PFSK-1 (cell line): ENCODE results near the gene NAPA.

Experiments used
- TAF1 ChIP-seq: IDR thresholded peaks from 2 replicates; pipeline ENCODE4 v1.6.1; 2012; ENCODE audit warnings: low read length, control low read depth, borderline replicate concordance; ENCODE audit not compliant: insufficient read depth
- TF ChIP-seq, protein P1 (sequence below), 2 experiments: IDR thresholded peaks; 2 replicates each; pipeline versions ENCODE4 v1.6.1 to v1.8.0; 2011 to 2012; ENCODE audit warnings: low read depth in 2 of 2, low read length in 2 of 2, control low read depth in 1 of 2, inconsistent platforms in 1 of 2, mild to moderate bottlenecking in 1 of 2, moderate library complexity in 1 of 2; ENCODE audit not compliant: insufficient read depth in 1 of 2

GRCh38 chr19:47486900-47487299 lies 28.0 kb downstream of the NAPA start:
- TF ChIP-seq, protein P1, sequence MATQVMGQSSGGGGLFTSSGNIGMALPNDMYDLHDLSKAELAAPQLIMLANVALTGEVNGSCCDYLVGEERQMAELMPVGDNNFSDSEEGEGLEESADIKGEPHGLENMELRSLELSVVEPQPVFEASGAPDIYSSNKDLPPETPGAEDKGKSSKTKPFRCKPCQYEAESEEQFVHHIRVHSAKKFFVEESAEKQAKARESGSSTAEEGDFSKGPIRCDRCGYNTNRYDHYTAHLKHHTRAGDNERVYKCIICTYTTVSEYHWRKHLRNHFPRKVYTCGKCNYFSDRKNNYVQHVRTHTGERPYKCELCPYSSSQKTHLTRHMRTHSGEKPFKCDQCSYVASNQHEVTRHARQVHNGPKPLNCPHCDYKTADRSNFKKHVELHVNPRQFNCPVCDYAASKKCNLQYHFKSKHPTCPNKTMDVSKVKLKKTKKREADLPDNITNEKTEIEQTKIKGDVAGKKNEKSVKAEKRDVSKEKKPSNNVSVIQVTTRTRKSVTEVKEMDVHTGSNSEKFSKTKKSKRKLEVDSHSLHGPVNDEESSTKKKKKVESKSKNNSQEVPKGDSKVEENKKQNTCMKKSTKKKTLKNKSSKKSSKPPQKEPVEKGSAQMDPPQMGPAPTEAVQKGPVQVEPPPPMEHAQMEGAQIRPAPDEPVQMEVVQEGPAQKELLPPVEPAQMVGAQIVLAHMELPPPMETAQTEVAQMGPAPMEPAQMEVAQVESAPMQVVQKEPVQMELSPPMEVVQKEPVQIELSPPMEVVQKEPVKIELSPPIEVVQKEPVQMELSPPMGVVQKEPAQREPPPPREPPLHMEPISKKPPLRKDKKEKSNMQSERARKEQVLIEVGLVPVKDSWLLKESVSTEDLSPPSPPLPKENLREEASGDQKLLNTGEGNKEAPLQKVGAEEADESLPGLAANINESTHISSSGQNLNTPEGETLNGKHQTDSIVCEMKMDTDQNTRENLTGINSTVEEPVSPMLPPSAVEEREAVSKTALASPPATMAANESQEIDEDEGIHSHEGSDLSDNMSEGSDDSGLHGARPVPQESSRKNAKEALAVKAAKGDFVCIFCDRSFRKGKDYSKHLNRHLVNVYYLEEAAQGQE (IDR thresholded peaks at IDR 0.05; ENCODE audit: insufficient read depth in 1 of 2, low read depth in 2 of 2, low read length in 2 of 2), result no peak
- no peak for TF ChIP-seq TAF1
